Measurements from ENCODE around the gene ATXN7.

ATXN7 gene, protein sequence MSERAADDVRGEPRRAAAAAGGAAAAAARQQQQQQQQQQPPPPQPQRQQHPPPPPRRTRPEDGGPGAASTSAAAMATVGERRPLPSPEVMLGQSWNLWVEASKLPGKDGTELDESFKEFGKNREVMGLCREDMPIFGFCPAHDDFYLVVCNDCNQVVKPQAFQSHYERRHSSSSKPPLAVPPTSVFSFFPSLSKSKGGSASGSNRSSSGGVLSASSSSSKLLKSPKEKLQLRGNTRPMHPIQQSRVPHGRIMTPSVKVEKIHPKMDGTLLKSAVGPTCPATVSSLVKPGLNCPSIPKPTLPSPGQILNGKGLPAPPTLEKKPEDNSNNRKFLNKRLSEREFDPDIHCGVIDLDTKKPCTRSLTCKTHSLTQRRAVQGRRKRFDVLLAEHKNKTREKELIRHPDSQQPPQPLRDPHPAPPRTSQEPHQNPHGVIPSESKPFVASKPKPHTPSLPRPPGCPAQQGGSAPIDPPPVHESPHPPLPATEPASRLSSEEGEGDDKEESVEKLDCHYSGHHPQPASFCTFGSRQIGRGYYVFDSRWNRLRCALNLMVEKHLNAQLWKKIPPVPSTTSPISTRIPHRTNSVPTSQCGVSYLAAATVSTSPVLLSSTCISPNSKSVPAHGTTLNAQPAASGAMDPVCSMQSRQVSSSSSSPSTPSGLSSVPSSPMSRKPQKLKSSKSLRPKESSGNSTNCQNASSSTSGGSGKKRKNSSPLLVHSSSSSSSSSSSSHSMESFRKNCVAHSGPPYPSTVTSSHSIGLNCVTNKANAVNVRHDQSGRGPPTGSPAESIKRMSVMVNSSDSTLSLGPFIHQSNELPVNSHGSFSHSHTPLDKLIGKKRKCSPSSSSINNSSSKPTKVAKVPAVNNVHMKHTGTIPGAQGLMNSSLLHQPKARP

DNA sequence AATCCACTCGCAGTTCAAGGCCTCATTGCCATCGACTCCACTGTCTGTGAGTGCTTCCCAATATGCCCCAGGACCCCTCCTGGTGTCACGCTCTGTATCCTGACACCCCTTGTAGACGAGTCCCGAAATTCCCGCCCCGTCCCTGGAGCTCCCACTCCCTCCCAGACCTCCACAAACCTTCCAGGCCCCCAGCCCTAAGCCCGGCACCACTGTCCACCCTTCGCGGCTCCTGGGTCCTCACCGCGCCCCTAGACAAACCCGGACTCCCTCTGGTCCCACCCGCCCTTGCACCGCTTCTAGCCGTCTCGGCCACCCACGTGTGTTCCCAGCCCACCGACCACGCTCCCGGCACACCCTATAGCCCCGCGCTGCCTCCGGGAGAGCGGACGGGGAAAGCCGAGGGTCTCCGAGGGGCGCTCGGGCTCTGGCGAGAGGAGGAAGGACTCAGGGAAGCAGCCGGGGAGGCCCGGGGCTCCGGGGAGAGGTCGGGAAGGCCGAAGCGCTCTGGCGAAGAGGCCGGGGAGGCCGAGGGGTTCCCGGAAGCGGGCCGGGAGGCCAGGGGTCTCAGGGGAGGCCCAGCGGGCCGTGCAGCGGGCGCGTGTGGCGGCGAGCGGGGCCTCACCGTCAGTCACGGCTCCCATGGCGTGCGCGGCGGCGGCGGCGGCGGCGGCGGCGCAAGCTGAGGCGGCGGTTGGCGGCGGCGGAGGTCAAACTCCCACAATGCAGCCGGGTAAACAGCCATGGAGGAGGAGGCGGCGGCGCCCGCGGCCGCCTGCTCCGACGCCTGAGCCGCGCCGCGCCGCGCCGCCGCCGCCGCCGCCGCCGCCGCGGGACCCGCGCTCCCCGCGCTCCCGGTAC is at the start of gene ATXN7, which contains the start of gene THOC7:
Gene ATXN7, plus strand, starts transcription at position 718 of the 858 bp plus-strand sequence. CDS start 48,732 bp downstream, outside the sequence.
Gene THOC7, minus strand, starts transcription at position 656 of the 858 bp plus-strand sequence. Its CDS starts 15 bp downstream, at position 641.
- Mint-ChIP-seq H3K4me3 (peak within 1 kb of the TSS; percentile 90), H3K27me3 (no peaks in the 10 kb centered on the region), H3K4me1 (peaks cover 62% of the 10 kb centered on the region), H3K9me3 (no peaks in the 10 kb centered on the region), H3K36me3 (peaks cover 5% of the 10 kb centered on the region), H3K27ac (peak within 1 kb of the TSS; percentile 90)

DNA sequence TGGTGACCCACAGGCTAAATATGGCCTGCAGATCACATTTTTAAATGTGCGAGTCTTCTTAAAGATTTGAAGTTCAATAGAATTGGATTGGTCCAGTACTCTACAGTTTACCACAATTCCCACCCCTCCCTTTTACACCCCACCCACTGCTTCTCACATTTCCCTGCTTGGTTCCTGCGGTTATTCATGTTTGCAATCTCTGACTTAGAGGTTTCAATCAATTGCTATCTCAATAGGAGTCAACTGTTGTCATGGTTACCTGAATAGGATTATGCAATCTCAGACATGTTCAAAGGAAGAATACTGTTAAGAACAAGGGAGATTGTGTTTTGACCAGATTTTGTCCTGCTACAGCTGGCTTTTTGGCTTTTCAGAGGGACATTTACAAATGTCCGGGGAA is 49.4 kb upstream of the ATXN7 start:
- Mint-ChIP-seq H3K27me3 (no peaks in the 10 kb centered on the region), H3K9me3 (no peaks in the 10 kb centered on the region), H3K36me3 (no peaks in the 10 kb centered on the region), H3K27ac (no peak overlapping the region), H3K4me1 (no peaks in the 10 kb centered on the region), H3K4me3 (no peak overlapping the region)

DNA sequence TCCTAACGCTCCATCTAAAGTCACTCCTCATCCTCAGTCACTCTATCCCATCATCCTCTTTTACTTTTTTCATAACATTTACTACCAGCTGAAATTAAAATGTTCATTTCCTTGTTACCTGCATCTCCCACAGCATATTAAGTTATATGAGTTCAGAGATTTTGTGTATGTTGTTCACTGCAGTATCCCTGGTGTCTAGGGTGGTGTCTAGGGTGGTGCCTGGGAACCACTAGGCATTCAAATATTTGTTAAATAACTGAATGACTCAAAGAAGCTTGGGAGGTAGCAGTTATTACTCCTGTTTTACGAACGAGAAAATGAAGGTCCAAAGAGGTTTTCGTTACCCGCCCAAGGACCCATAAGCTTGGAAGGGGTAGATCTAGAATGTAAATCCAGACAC is 46.4 kb upstream of the ATXN7 start:
- Mint-ChIP-seq H3K9me3 (no peaks in the 10 kb centered on the region), H3K27me3 (no peaks in the 10 kb centered on the region), H3K27ac (no peak overlapping the region), H3K4me3 (no peak overlapping the region), H3K36me3 (no peaks in the 10 kb centered on the region), H3K4me1 (no peaks in the 10 kb centered on the region)

DNA sequence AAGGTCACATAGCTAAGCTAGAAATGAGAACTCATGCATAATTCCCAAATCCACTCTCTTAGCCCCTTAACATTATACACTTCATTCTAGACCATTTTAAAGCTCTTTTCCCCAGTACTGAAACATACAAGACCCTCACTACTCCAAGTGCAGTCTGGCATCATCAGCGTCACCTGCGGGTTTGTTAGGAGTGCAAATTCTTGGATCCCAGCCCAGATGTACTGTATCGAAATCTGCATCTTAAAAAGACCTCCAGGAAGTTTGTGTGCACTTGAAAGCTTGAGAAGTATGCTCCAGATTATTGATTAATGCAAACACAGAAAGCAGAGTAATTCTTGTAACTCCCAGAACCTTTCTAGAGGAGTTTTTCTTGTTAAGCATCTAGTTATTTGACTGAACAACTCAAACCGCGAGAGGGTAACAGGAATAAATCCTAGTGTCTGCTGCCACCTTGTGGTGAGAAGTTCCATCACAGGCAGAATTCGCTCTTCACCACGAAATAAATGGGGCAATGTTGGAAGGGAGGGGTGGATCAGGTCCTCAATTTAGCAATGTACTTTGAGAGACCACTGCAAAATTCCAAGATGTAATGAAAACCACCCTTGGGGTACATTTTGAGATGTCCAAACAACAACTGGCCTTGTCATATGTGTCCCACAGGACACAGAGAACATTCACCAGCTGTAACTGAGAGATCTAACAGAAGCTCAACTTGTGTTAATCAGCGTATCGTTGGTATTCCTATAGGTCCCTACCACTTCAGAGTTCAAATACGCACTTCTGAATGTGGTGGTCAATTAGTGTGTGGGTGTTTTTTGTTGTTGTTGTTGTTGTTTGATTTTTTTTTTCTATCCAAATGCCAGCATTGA is 45.2 kb upstream of the ATXN7 start:
- no peaks in the 10 kb centered on the region for H3K4me1 Mint-ChIP-seq

DNA sequence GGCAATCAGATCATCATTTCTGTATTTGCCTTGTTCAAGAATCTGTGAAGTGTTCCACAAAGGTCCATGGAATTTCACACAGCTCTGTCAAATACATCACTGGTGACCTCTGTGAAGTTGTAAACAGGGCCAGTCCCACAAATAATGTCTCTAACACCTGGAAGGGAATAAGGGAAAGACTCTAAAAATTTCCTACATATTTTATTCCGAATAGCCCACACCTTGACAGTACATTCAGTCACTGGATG is 44.6 kb upstream of the ATXN7 start, which contains the start of gene C3orf49:
Gene C3orf49, plus strand, starts transcription at position 149 of the 248 bp plus-strand sequence. CDS start 173 bp downstream, outside the sequence.
- H3K36me3 Mint-ChIP-seq = no peaks in the 10 kb centered on the region
- H3K4me3 Mint-ChIP-seq = no peak within 1 kb of the TSS

More for the DNA sequence above, 45.2 kb upstream of the ATXN7 start:
- Mint-ChIP-seq H3K36me3 (no peaks in the 10 kb centered on the region), H3K27me3 (no peaks in the 10 kb centered on the region), H3K4me3 (no peak overlapping the region), H3K9me3 (no peaks in the 10 kb centered on the region), H3K27ac (no peak overlapping the region)

DNA sequence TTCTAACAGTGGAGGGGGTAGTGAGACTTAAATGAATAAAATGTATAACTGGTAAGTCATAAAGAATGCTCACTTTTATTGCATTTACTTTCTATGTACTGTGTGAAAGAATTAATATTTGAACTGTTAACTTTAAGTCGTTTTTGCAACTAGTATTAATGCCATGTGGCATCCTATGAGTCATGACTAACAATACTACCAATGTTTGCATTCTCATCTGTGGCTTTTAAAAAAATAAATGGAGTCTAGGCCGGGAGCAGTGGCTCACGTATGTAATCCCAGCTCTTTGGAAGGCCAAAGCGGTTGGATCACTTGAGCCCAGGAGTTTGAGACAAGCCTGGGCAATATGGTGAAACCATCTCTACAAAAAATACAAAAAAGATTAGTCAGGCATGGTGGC is 39.4 kb upstream of the ATXN7 start:
- Mint-ChIP-seq H3K27me3 (no peaks in the 10 kb centered on the region), H3K27ac (no peak overlapping the region), H3K4me1 (no peaks in the 10 kb centered on the region)

More for the DNA sequence above, 44.6 kb upstream of the ATXN7 start, which contains the start of gene C3orf49:
- no peaks in the 10 kb centered on the region for H3K9me3 Mint-ChIP-seq
- H3K4me1 Mint-ChIP-seq = no peaks in the 10 kb centered on the region
- no peak within 1 kb of the TSS for H3K27ac Mint-ChIP-seq
- no peaks in the 10 kb centered on the region for H3K27me3 Mint-ChIP-seq

DNA sequence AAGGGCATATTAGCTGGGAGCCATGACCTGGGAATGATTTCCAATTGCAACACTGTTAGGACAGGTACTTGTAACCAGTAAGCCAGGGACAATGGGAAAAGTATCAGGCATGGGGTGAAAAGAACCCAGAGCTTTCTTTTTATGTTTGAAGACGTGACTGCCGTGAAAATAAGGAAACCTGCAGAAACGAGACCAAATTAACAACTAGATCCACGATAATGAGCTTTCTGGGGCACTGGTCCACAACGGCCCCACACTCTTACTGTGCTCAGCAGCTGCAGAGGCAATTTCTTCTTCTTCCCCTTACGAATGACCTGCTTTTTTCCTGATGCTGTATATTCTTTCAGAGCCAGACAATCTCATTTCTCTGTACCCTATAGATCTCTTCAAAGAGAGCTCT is 33.1 kb upstream of the ATXN7 start:
- H3K4me1 Mint-ChIP-seq = no peaks in the 10 kb centered on the region
- no peak overlapping the region for H3K4me3 Mint-ChIP-seq
- H3K36me3 Mint-ChIP-seq = peaks cover 13% of the 10 kb centered on the region
- H3K27ac Mint-ChIP-seq = no peak overlapping the region
- no peaks in the 10 kb centered on the region for H3K9me3 Mint-ChIP-seq
- no peaks in the 10 kb centered on the region for H3K27me3 Mint-ChIP-seq

More for the DNA sequence above, 39.4 kb upstream of the ATXN7 start:
- Mint-ChIP-seq H3K4me3 (no peak overlapping the region), H3K9me3 (no peaks in the 10 kb centered on the region), H3K36me3 (peaks cover 4% of the 10 kb centered on the region)

DNA sequence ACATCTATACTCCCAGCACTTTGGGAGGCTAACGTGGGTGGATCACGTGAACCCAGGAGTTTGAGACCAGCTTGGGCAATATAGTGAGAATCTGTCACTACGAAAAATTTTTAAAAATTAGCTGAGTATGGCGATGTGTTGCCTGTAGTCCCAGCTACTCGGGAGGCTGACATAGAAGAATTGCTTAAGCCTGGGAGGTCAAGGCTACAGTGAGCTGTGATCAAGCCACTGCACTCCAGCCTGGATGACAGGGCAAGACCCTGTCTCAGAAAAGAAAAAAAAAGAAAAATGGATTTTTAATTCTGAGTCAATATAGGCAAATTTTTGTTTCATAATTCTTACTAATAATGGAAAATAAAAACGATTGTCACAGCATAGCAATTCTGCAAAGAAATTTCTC is 31.3 kb upstream of the ATXN7 start:
- Mint-ChIP-seq H3K27ac (no peak overlapping the region), H3K27me3 (no peaks in the 10 kb centered on the region), H3K4me1 (no peaks in the 10 kb centered on the region), H3K9me3 (no peaks in the 10 kb centered on the region), H3K4me3 (no peak overlapping the region), H3K36me3 (peaks cover 17% of the 10 kb centered on the region)

DNA sequence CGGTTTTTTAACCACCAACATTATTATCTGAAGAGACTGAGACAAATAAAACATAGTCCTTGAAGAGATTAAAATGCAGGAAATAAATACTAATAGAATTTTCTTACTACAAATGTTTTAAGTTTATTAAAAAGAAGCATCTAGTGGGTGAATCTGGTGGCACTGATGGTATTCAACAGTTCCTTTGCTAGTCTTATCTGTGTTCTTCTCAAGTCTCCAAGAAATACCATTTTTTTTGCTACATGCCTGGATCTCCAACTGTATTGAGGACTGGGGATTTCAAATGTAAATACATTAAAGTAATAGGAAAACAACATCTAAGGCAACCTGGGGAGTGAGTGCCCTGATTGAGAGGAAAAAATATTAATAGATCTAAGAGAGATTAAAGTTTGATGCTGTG is 22.0 kb upstream of the ATXN7 start:
- Mint-ChIP-seq H3K4me1 (no peaks in the 10 kb centered on the region), H3K27ac (no peak overlapping the region), H3K4me3 (no peak overlapping the region), H3K9me3 (no peaks in the 10 kb centered on the region), H3K27me3 (no peaks in the 10 kb centered on the region), H3K36me3 (no peaks in the 10 kb centered on the region)

DNA sequence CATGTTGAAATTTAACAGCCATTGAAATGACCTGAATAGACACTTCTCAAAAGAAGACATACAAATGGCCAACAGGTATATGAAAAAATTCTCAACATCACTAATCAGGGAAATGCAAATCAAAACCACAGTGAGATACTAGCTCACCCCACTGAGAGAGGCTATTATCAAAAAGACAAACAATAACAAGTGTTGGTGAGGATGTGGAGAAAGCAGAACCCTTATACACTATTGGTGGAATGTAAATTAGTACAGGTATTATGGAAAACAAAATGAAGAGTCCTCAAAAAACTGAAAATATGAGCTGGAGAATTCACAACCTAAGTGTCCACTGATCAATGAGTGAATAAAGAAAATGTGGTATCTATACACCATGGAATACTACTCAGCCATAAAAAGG is 21.5 kb upstream of the ATXN7 start:
- Mint-ChIP-seq H3K36me3 (no peaks in the 10 kb centered on the region), H3K4me1 (no peaks in the 10 kb centered on the region), H3K4me3 (no peak overlapping the region), H3K27me3 (no peaks in the 10 kb centered on the region), H3K9me3 (no peaks in the 10 kb centered on the region), H3K27ac (no peak overlapping the region)

DNA sequence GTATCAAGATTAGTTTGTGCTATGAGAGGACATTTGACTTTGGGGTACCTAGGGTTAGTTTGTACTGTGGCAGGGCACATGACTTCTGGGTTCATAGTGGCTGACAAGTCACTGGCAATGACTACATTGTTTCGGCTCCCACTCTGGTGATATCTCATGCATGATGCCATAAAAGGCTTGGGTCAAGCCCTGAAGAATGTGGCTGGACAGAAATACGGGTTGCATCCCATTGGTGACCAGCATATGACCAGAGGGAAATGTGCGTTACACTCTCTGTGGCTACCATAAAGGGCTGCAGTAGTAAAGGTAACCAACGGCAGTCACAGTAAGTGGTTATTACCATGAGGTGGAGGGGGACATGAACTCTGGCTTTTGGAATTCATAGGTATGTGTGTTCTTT is 18.5 kb upstream of the ATXN7 start:
- Mint-ChIP-seq H3K27me3 (no peaks in the 10 kb centered on the region), H3K27ac (no peak overlapping the region), H3K4me3 (no peak overlapping the region), H3K36me3 (no peaks in the 10 kb centered on the region), H3K4me1 (peaks cover 12% of the 10 kb centered on the region), H3K9me3 (no peaks in the 10 kb centered on the region)

DNA sequence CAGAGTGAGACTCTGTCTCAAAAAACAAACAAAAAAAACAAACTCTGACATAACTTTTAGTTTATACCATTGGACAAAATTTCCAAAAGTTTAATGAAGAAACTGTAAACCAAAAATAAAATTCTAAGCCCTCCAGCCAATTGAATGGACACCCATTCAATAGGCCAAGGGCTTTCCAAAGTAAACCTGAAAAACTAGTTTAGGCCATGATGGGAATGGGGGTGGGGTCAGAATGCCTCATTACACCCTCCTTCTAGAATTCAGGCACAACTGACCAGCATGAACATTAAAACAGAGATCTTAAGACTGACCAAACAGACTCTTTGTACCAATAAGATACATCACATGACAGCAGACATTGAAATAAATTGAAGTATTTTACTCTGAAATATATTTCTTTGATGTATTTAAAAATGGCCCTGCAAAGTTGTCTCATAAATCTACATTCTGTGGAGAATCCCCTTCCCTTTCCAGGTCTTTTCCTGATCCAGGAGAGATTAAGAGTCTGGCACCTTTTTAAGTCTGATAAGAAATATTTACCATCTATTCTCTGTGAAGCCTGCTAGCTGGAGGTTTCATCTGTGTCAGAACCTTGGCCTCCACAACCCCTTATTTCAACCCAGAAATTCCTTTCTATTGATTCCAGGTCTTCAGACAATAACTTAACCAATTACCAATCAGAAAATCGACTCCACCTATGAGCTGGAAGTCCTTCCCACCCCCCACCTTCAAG is 15.8 kb upstream of the ATXN7 start:
- Mint-ChIP-seq H3K36me3 (peaks cover 4% of the 10 kb centered on the region), H3K27ac (no peak overlapping the region), H3K4me3 (no peak overlapping the region), H3K27me3 (no peaks in the 10 kb centered on the region), H3K4me1 (peaks cover 16% of the 10 kb centered on the region), H3K9me3 (no peaks in the 10 kb centered on the region)

DNA sequence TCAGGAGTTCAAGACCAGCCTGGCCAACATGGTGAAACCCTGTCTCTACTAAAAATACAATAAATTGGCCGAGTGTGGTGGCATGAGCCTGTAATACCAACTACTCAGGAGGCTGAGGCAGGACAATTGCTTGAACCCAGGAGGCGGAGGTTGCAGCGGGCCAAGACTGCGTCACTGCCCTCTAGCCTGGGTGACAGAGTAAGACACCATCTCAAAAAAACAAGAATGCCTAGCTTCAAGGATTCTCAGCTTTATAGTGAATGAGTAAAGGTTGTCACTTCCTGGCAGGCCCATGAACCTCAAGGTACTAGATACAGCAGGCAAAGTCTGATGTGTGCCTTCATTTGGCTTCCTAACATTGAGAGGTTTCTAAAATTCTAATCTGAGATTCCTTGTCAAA is 14.5 kb upstream of the ATXN7 start:
- Mint-ChIP-seq H3K27ac (no peak overlapping the region), H3K27me3 (no peaks in the 10 kb centered on the region), H3K4me3 (no peak overlapping the region), H3K4me1 (peaks cover 16% of the 10 kb centered on the region), H3K36me3 (peaks cover 4% of the 10 kb centered on the region), H3K9me3 (no peaks in the 10 kb centered on the region)

DNA sequence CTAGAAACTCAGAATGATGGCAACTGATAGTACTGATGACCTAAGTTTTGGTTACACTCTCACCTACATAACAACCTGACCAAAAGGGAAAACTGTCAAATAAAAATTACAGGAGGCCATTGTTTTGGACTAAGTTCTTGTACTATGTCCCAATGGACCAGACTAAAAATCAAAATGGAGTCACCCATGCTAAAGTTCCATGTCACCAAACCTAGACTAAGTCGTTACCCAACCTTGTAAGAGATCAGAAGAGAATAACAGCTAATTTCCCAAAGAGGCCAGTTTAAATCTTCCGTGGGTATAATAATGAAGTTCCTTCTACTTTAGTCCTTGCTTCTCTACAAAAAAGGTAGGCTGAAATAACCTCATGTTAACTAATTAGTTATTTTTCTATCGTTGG is 12.4 kb upstream of the ATXN7 start:
- H3K27ac Mint-ChIP-seq = no peak overlapping the region
- H3K27me3 Mint-ChIP-seq = no peaks in the 10 kb centered on the region
- no peak overlapping the region for H3K4me3 Mint-ChIP-seq
- H3K36me3 Mint-ChIP-seq = peaks cover 4% of the 10 kb centered on the region
- peaks cover 29% of the 10 kb centered on the region for H3K4me1 Mint-ChIP-seq
- H3K9me3 Mint-ChIP-seq = no peaks in the 10 kb centered on the region

All from activated naive CD4-positive, alpha-beta T cell treated with anti-CD3 and anti-CD28 coated beads, Interleukin-2, amount 50 U/mL, for 24 hours (primary cell).